BE2C (cell line): Measurements from ENCODE around the gene SRGAP1.

Experiments
- DNase-seq: peaks from one replicate; pipeline ENCODE4 v3.0.0-alpha.2; 2020
- H3K27me3 ChIP-seq: fragments of 250-450 bp; sonication (Bioruptor Pico); 2 replicates; pipeline ENCODE4 v1.5.1; 2020; ENCODE audit warnings: mild to moderate bottlenecking
- H3K36me3 ChIP-seq: fragments of 250-450 bp; sonication (Bioruptor Pico); 2 replicates; pipeline ENCODE4 v1.5.1; 2020; ENCODE audit warnings: mild to moderate bottlenecking
- H3K4me1 ChIP-seq: fragments of 250-450 bp; sonication (Bioruptor Pico); 2 replicates; pipeline ENCODE4 v1.5.1; 2020
- H3K4me3 ChIP-seq: 2 replicates; pipeline ENCODE4 v1.5.1; 2011; ENCODE audit warnings: low read depth, low read length
- H3K9me3 ChIP-seq: fragments of 250-450 bp; sonication (Bioruptor Pico); 2 replicates; pipeline ENCODE4 v1.5.1; 2020
- CTCF ChIP-seq: IDR thresholded peaks from 2 replicates; pipeline ENCODE4 v1.5.1; 2012; ENCODE audit warnings: mild to moderate bottlenecking, low read depth, low read length

SRGAP1 gene

GRCh38 chr12:64099397-64099796, 254.9 kb downstream of the SRGAP1 start:
- no peak for DNase-seq
- Histone ChIP-seq H3K36me3 (peaks cover 8% of the 10 kb centered on the region; the same call in 1 of the 2 replicates), H3K4me3 (no peak overlapping the region), H3K27me3 (no peaks in the 10 kb centered on the region), H3K4me1 (peaks cover 35% of the 10 kb centered on the region), H3K9me3 (no peaks in the 10 kb centered on the region)
- TF ChIP-seq CTCF, result no peak

GRCh38 chr12:64102339-64102738, 257.8 kb downstream of the SRGAP1 start:
- no peak for DNase-seq
- no peak for TF ChIP-seq CTCF
- peaks cover 17% of the 10 kb centered on the region for H3K4me1 ChIP-seq

GRCh38 chr12:64103825-64104740, 259.6 kb downstream of the SRGAP1 start:
- TF ChIP-seq CTCF, result no peak
- peaks cover 8% of the 10 kb centered on the region for H3K36me3 ChIP-seq
- H3K9me3 ChIP-seq, result no peaks in the 10 kb centered on the region
- H3K27me3 ChIP-seq, result no peaks in the 10 kb centered on the region
- H3K4me1 ChIP-seq, result peaks cover 1% of the 10 kb centered on the region
- no peak overlapping the region for H3K4me3 ChIP-seq
- no peak for DNase-seq

More at GRCh38 chr12:64102339-64102738, 257.8 kb downstream of the SRGAP1 start:
- H3K36me3 ChIP-seq, result peaks cover 8% of the 10 kb centered on the region; the same call in 1 of the 2 replicates
- no peak overlapping the region for H3K4me3 ChIP-seq
- H3K27me3 ChIP-seq, result no peaks in the 10 kb centered on the region
- no peaks in the 10 kb centered on the region for H3K9me3 ChIP-seq

GRCh38 chr12:64105026-64105425, 260.5 kb downstream of the SRGAP1 start:
- Histone ChIP-seq H3K4me1 (no peaks in the 10 kb centered on the region), H3K4me3 (no peak overlapping the region), H3K9me3 (no peaks in the 10 kb centered on the region), H3K36me3 (peaks cover 3% of the 10 kb centered on the region), H3K27me3 (no peaks in the 10 kb centered on the region)
- no peak for TF ChIP-seq CTCF
- no peak for DNase-seq

GRCh38 chr12:64107776-64108175, 263.3 kb downstream of the SRGAP1 start:
- no peak for TF ChIP-seq CTCF
- Histone ChIP-seq H3K9me3 (no peaks in the 10 kb centered on the region), H3K27me3 (no peaks in the 10 kb centered on the region), H3K4me1 (no peaks in the 10 kb centered on the region), H3K4me3 (no peak overlapping the region), H3K36me3 (peaks cover 18% of the 10 kb centered on the region)
- no peak for DNase-seq

GRCh38 chr12:64109706-64110105, 265.2 kb downstream of the SRGAP1 start:
- TF ChIP-seq CTCF, result no peak
- H3K4me1 ChIP-seq, result no peaks in the 10 kb centered on the region
- H3K4me3 ChIP-seq, result no peak overlapping the region
- no peak for DNase-seq
- peaks cover 18% of the 10 kb centered on the region for H3K36me3 ChIP-seq
- H3K9me3 ChIP-seq, result no peaks in the 10 kb centered on the region
- no peaks in the 10 kb centered on the region for H3K27me3 ChIP-seq
